Neural progenitor cell (in vitro differentiated cells): ENCODE results near the gene LAPTM4A. TPM values are rescaled to one million over a fixed set of nuclear protein-coding genes. Genes with fewer than 3 reads are reported as not detected.
A peak's percentile ranks its signal among the peaks of the same experiment; 100 is the strongest.

Source experiments
- DNase-seq: peaks from one replicate; pipeline ENCODE4 v3.0.0-alpha.2; 2016; ENCODE audit warnings: low spot score
- H2AFZ ChIP-seq: fragments of 200-600 bp; sonication (generic); replicated peaks from 2 replicates; pipeline ENCODE4 v1.6.1; 2016; ENCODE audit warnings: antibody characterized with exemption
- H3F3A ChIP-seq: fragments of 200-600 bp; sonication (generic); 2 replicates; pipeline ENCODE4 v1.6.1; 2016; ENCODE audit warnings: antibody characterized with exemption, low read depth
- H3K27ac ChIP-seq: fragments of 200-600 bp; sonication (generic); 2 replicates; pipeline ENCODE4 v1.5.1; 2016; ENCODE audit warnings: mild to moderate bottlenecking
- H3K27me3 ChIP-seq: fragments of 200-600 bp; sonication (generic); 2 replicates; pipeline ENCODE4 v1.6.1; 2016; ENCODE audit warnings: mild to moderate bottlenecking, moderate library complexity
- H3K36me3 ChIP-seq: fragments of 200-600 bp; sonication (generic); 2 replicates; pipeline ENCODE4 v1.5.1; 2016
- H3K4me1 ChIP-seq: fragments of 200-600 bp; sonication (generic); 2 replicates; pipeline ENCODE4 v1.6.1; 2016; ENCODE audit warnings: mixed run types
- H3K4me2 ChIP-seq: fragments of 200-600 bp; sonication (generic); 2 replicates; pipeline ENCODE4 v1.6.1; 2016
- H3K4me3 ChIP-seq: fragments of 200-600 bp; sonication (generic); 2 replicates; pipeline ENCODE4 v1.5.1; 2016
- H3K79me2 ChIP-seq: fragments of 200-600 bp; sonication (generic); 2 replicates; pipeline ENCODE4 v1.6.1; 2016; ENCODE audit warnings: low read depth
- H3K9ac ChIP-seq: fragments of 200-600 bp; sonication (generic); 2 replicates; pipeline ENCODE4 v1.6.1; 2016
- H3K9me3 ChIP-seq: fragments of 200-600 bp; sonication (generic); 2 replicates; pipeline ENCODE4 v1.5.1; 2016; ENCODE audit warnings: low read depth
- H4K20me1 ChIP-seq: fragments of 200-600 bp; sonication (generic); 2 replicates; pipeline ENCODE4 v1.6.1; 2016; ENCODE audit warnings: low read depth
- H3K27ac Mint-ChIP-seq: 3 replicates; pipeline ENCODE4 v1.8.0; 2021; ENCODE audit warnings: mixed read lengths
- H3K27me3 Mint-ChIP-seq: 2 replicates; pipeline ENCODE4 v1.8.0; 2022; ENCODE audit warnings: low read depth, mild to moderate bottlenecking, inconsistent platforms, moderate library complexity, mixed read lengths; ENCODE audit not compliant: insufficient read depth
- H3K36me3 Mint-ChIP-seq: 3 replicates; pipeline ENCODE4 v1.8.0; 2021; ENCODE audit warnings: mixed read lengths
- H3K4me1 Mint-ChIP-seq: 3 replicates; pipeline ENCODE4 v1.8.0; 2021; ENCODE audit warnings: mixed read lengths
- H3K4me3 Mint-ChIP-seq: 3 replicates; pipeline ENCODE4 v1.8.0; 2021; ENCODE audit warnings: mild to moderate bottlenecking, moderate library complexity, mixed read lengths
- H3K9me3 Mint-ChIP-seq: 3 replicates; pipeline ENCODE4 v1.8.0; 2020; ENCODE audit warnings: mixed read lengths
- EZH2 ChIP-seq: fragments of 200-600 bp; sonication (generic); IDR thresholded peaks from 2 replicates; pipeline ENCODE4 v1.6.1; 2017; ENCODE audit warnings: antibody characterized with exemption, mild to moderate bottlenecking, moderate library complexity
- EZH2phosphoT487 ChIP-seq: fragments of 200-600 bp; sonication (generic); IDR thresholded peaks from 2 replicates; pipeline ENCODE4 v1.6.1; 2017; ENCODE audit warnings: antibody characterized with exemption
- total RNA-seq: library from RNA; depleted of rRNA; stranded (reverse); fragments of >200 nt; gene quantifications from 2 replicates; pipeline ENCODE4 v1.2.3, GENCODE V29; 2015; ENCODE audit warnings: low replicate concordance
- TF ChIP-seq, protein P1 (sequence below): fragments of 200-600 bp; sonication (generic); IDR thresholded peaks from 2 replicates; pipeline ENCODE4 v1.5.1; 2017; ENCODE audit warnings: antibody characterized with exemption, mild to moderate bottlenecking

The LAPTM4A gene
- total RNA-seq, 1 donor from 2014 or later: 205 TPM

DNA sequence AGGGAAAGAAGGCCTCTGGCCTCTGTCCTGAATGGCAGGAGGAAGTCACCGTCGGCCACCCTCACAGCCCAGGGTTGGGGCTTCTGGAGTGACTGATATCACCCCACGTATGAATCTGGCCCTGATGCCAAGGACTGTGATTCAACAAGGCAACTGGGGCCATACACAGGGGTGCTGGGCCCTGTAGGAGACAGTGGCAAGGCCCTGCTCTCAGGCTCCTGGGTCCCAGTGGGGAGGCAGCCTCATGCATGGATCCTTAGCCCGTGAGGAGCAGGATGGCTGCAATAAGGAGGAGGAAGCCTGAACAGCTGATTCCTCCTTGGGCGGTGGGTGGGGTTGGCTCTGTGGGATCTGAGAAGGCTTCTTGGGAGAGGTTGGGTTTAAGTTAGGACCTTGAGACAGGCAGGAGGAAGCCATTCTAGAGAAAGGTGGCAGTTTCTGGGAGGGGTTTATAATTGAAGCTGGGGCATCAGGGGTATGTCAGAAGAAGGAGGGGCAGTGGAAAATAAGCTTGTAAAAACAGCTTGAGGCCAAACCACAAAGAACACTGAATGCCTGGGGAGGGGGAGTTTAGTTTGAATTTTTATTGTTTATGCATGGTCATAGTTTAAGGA, 42.8 kb upstream of the LAPTM4A start:
- H2AFZ ChIP-seq: peak overlapping the region; percentile 3

DNA sequence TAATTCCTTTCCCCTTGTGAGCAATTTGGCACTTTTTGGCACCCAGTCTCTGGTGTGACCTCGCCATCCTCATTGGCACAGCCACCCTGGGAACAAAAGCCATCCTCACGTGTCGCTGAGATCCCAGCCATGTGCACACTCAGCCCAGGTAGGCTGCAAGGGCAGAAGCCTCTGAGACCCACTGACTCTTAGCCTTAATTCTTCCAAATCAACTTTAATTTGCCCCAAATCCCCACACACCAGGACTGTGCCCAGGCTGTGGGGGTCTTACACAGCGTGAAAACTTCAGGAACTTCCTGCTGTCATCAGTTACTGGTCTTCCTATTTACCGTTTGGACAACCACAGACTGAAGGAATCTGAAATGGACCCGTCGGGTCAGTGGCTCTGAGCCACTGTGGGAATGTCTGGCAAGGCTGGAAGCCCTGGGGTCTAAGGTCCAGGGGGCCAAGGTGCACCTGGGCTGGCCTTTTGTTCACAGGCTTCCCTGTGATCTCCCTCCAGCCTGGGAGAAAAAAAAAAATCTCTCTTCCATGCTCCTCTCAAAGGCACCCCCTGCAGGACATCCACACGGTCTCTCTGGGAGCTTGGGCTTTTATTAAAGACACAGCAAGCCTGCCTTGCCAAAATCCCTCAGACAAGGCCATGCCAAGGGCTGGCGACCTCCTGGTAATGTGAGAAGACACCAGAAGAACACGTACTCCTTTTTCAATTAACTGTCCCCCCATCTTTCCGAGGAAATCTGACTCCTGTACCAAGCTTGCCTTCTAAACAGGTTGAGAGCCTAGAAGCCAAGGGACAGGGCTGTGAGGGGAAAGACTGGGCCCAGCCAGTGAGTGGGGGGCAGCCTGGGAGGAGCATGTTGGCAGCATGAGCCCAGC, 42.1 kb upstream of the LAPTM4A start:
- Histone ChIP-seq H3K4me1 (peaks cover 16% of the 10 kb centered on the region), H4K20me1 (no peaks in the 10 kb centered on the region), H3K4me2 (peak overlapping the region; percentile 31), H3K9ac (no peak overlapping the region), H3K79me2 (no peaks in the 10 kb centered on the region), H3K36me3 (no peaks in the 10 kb centered on the region), H3K9me3 (no peaks in the 10 kb centered on the region), H3K4me3 (no peak overlapping the region), H3K27me3 (no peaks in the 10 kb centered on the region), H3K27ac (no peak overlapping the region), H2AFZ (peak overlapping the region; percentile 3), H3F3A (peaks cover 7% of the 10 kb centered on the region)
- TF ChIP-seq EZH2phosphoT487: no peak
- TF ChIP-seq EZH2: no peak
- TF ChIP-seq, protein P1, sequence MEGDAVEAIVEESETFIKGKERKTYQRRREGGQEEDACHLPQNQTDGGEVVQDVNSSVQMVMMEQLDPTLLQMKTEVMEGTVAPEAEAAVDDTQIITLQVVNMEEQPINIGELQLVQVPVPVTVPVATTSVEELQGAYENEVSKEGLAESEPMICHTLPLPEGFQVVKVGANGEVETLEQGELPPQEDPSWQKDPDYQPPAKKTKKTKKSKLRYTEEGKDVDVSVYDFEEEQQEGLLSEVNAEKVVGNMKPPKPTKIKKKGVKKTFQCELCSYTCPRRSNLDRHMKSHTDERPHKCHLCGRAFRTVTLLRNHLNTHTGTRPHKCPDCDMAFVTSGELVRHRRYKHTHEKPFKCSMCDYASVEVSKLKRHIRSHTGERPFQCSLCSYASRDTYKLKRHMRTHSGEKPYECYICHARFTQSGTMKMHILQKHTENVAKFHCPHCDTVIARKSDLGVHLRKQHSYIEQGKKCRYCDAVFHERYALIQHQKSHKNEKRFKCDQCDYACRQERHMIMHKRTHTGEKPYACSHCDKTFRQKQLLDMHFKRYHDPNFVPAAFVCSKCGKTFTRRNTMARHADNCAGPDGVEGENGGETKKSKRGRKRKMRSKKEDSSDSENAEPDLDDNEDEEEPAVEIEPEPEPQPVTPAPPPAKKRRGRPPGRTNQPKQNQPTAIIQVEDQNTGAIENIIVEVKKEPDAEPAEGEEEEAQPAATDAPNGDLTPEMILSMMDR: peak; percentile 58
- H3K4me1 Mint-ChIP-seq: peaks cover 29% of the 10 kb centered on the region
- H3K9me3 Mint-ChIP-seq: peaks cover 11% of the 10 kb centered on the region
- H3K36me3 Mint-ChIP-seq: no peaks in the 10 kb centered on the region
- peak overlapping the region; percentile 87 for H3K27ac Mint-ChIP-seq
- no peak overlapping the region for H3K4me3 Mint-ChIP-seq
- peak; percentile 81 for DNase-seq
- peaks cover 16% of the 10 kb centered on the region for H3K27me3 Mint-ChIP-seq

More for the DNA sequence above, 42.8 kb upstream of the LAPTM4A start:
- Mint-ChIP-seq H3K27me3 (peaks cover 16% of the 10 kb centered on the region), H3K27ac (peak overlapping the region; percentile 87), H3K36me3 (no peaks in the 10 kb centered on the region), H3K9me3 (peaks cover 11% of the 10 kb centered on the region), H3K4me3 (no peak overlapping the region), H3K4me1 (peaks cover 29% of the 10 kb centered on the region)
- no peak for TF ChIP-seq EZH2
- TF ChIP-seq, protein P1: no peak
- no peak for TF ChIP-seq EZH2phosphoT487
- no peaks in the 10 kb centered on the region for H3K27me3 ChIP-seq
- peaks cover 16% of the 10 kb centered on the region for H3K4me1 ChIP-seq
- H4K20me1 ChIP-seq: no peaks in the 10 kb centered on the region
- peak overlapping the region; percentile 31 for H3K4me2 ChIP-seq
- no peak overlapping the region for H3K9ac ChIP-seq
- H3K36me3 ChIP-seq: no peaks in the 10 kb centered on the region
- H3F3A ChIP-seq: peaks cover 7% of the 10 kb centered on the region
- no peak overlapping the region for H3K4me3 ChIP-seq
- H3K27ac ChIP-seq: no peak overlapping the region
- H3K9me3 ChIP-seq: no peaks in the 10 kb centered on the region
- DNase-seq: no peak
- H3K79me2 ChIP-seq: no peaks in the 10 kb centered on the region

DNA sequence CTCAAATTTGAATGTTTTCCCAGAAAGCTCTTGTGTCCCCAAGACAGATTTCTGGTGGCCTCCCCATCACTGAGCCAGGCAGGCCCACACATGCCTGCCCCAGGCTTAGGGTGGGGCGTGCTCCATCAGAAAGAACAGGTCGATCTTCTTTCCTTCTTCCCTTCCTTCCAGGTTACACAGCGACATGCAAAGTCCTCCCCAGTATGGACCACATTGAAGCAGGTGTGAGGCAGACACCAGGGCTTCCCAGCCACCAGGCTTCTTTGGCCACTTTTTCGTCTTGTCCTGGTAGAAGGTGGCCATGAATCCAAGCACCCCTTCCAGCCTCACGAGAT, 41.4 kb upstream of the LAPTM4A start:
- no peak overlapping the region for H3K27ac ChIP-seq
- H3K4me3 Mint-ChIP-seq: no peak overlapping the region
- H3K9me3 Mint-ChIP-seq: peaks cover 11% of the 10 kb centered on the region
- no peak for DNase-seq
- H3K79me2 ChIP-seq: no peaks in the 10 kb centered on the region
- H3K4me1 ChIP-seq: peaks cover 16% of the 10 kb centered on the region
- no peak overlapping the region for H3K9ac ChIP-seq
- no peaks in the 10 kb centered on the region for H4K20me1 ChIP-seq
- no peaks in the 10 kb centered on the region for H3K36me3 Mint-ChIP-seq
- peaks cover 16% of the 10 kb centered on the region for H3K27me3 Mint-ChIP-seq
- H3K9me3 ChIP-seq: no peaks in the 10 kb centered on the region
- H3K27ac Mint-ChIP-seq: no peak overlapping the region
- H3F3A ChIP-seq: peaks cover 7% of the 10 kb centered on the region
- H2AFZ ChIP-seq: no peak overlapping the region
- H3K36me3 ChIP-seq: no peaks in the 10 kb centered on the region
- no peaks in the 10 kb centered on the region for H3K27me3 ChIP-seq
- no peak overlapping the region for H3K4me2 ChIP-seq
- no peak overlapping the region for H3K4me3 ChIP-seq
- TF ChIP-seq EZH2 (no peak), EZH2phosphoT487 (no peak)
- TF ChIP-seq, protein P1: no peak
- peaks cover 26% of the 10 kb centered on the region for H3K4me1 Mint-ChIP-seq
